Neural progenitor cell (in vitro differentiated cells): ENCODE measurements around the gene ADAMTS14.

Experiments
- EZH2 ChIP-seq: fragments of 200-600 bp; sonication (generic); IDR thresholded peaks from 2 replicates; pipeline ENCODE4 v1.6.1; 2017; ENCODE audit warnings: antibody characterized with exemption, mild to moderate bottlenecking, moderate library complexity
- EZH2phosphoT487 ChIP-seq: fragments of 200-600 bp; sonication (generic); IDR thresholded peaks from 2 replicates; pipeline ENCODE4 v1.6.1; 2017; ENCODE audit warnings: antibody characterized with exemption

DNA sequence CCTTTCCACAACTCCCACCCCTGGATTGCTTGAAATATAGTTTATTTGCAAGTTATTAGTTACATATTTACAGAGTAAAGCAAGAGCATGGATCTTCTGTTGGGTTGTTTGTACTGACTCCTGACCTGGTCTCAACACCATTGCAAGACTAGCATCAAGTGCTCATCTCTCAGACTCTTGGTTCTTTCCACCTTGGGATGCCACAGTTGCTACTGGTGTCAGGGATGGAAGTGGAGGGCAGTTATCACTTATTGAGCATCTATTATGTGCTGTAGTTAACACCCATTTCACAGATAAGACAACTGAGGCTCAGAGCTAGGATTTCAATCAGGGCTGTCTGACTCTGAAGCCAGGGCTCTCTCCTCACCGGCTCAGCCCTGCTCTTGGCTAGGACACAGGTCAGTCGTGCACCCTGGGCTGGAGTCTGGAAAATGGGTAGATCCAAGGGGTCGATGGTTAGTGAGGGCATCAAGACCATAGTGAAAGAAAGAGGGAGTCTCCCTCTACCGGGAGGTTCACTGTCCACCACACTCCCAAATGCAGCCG is 614 bp upstream of the ADAMTS14 start:
- TF ChIP-seq EZH2phosphoT487 (no peak), EZH2 (no peak)
